Kidney epithelial cell (primary cell): ENCODE measurements around the gene RFTN1. TPM values are rescaled to one million over a fixed set of nuclear protein-coding genes. Genes with fewer than 3 reads are reported as not detected.

Experiments used
- DNase-seq: peaks from one replicate; pipeline ENCODE4 v3.0.0-alpha.2; 2010; ENCODE audit warnings: low read depth
- H3K27me3 ChIP-seq: 2 replicates; pipeline ENCODE4 v1.6.0; 2011; ENCODE audit warnings: low read length; ENCODE audit not compliant: control insufficient read depth, insufficient read depth
- H3K36me3 ChIP-seq: 2 replicates; pipeline ENCODE4 v1.5.1; 2011; ENCODE audit warnings: low read length; ENCODE audit not compliant: control insufficient read depth, insufficient read depth
- H3K4me3 ChIP-seq: 2 replicates; pipeline ENCODE4 v1.5.1; 2011; ENCODE audit warnings: low read depth, mild to moderate bottlenecking, control low read depth, low read length
- CTCF ChIP-seq: IDR thresholded peaks from 2 replicates; pipeline ENCODE4 v1.5.1; 2011; ENCODE audit warnings: mild to moderate bottlenecking, moderate library complexity, low read length, control low read depth, inconsistent platforms; ENCODE audit not compliant: insufficient read depth, poor library complexity, severe bottlenecking
- total RNA-seq: library from RNA; depleted of rRNA; stranded (reverse); fragments of >200 nt; gene quantifications from 2 replicates; pipeline ENCODE4 v1.2.3, GENCODE V29; 2015

Gene RFTN1
- total RNA-seq, 1 donor from 2014 or later = 50.7 TPM

DNA sequence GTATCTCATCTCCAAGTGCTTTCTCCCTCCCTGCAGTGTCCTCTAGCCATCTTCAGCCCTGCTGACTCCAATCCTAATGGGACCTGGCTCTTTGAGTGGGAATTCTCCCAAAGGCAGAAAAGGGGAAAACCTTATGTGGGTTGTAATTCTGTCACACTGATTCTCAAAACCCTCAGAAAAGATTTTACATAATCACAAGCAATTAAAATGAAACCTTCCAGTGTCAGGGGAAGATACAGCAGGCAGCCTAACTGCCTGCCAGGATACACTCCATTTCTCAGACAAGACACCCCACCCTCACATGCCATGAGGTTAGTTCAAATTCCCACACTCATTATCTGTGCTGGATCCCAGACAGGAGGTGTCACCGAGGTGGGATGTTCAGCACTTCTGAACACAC, 121.4 kb downstream of the RFTN1 start:
- Histone ChIP-seq H3K4me3 (no peak overlapping the region), H3K36me3 (no peaks in the 10 kb centered on the region), H3K27me3 (no peaks in the 10 kb centered on the region)
- TF ChIP-seq CTCF = no peak
- DNase-seq = no peak

DNA sequence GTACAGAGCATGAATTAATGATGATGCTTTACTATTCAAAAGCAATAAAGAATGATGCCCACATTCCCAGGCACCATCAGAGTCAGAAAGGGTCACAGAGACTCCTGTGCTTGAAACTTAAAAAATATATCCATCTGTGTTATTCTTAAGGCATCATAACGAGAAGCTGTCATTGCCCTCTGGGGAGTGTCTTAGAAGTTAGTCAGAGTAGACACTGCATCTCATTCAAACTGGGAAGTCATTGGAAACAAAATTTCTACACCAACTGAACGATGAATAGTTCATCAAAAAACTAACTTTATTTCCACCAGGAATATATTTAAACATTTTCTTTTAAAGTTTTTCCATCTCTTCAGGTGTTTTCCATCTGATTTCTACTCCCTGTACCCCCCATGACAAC, 122.9 kb downstream of the RFTN1 start:
- Histone ChIP-seq H3K27me3 (no peaks in the 10 kb centered on the region), H3K4me3 (no peak overlapping the region), H3K36me3 (no peaks in the 10 kb centered on the region)
- TF ChIP-seq CTCF = no peak
- no peak for DNase-seq

DNA sequence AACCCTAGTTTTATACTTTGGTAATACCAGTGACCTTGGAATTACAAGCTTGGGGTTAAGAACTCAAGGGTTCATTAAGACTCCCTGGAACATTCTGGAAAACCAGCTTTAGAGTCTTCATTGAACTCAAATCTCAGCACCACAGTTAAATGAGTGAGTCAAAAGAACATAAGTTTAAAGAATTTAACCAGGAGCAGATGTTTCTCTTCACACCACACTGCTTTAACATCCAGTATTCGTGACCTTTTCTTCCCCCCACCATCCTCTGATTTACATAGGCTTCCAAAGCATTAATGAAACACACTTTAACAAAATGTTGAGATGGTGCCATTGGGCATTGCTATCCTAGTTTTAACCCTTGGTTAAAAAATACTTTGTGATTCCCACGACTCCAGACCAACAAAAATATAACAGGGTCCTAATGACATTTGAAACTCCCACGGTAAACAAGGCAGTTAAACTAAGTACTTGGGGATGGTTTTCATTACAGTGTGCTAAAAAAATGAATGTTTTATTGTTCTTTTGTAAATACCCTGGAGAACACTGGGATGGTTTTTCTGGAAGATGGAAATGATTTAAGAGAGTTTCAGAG, 124.6 kb downstream of the RFTN1 start:
- TF ChIP-seq CTCF = no peak
- Histone ChIP-seq H3K36me3 (no peaks in the 10 kb centered on the region), H3K27me3 (no peaks in the 10 kb centered on the region), H3K4me3 (no peak overlapping the region)
- DNase-seq = no peak

DNA sequence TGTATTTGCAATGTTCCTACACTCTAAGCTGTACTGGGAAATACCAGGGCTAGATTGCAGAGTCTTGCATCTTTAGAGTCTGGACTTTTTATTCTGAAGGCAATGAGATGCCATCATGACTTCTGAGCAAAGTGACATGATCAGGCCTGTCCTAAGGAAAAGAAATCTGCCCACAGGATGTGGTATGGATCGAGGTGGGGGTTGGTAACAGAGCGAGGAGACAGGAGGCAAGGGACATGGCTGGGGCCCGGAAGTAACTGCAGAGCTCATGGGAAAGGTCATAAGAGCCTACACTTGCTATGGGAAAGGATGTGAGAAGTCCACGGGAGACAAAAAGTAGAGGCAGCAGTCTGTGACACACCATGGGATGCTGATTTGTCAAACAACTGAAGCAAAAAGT, 126.9 kb downstream of the RFTN1 start:
- no peak overlapping the region for H3K4me3 ChIP-seq
- DNase-seq = no peak
- H3K36me3 ChIP-seq = no peaks in the 10 kb centered on the region
- H3K27me3 ChIP-seq = no peaks in the 10 kb centered on the region
- TF ChIP-seq CTCF = no peak

- Histone ChIP-seq H3K36me3 (no peaks in the 10 kb centered on the region), H3K4me3 (no peak overlapping the region), H3K27me3 (no peaks in the 10 kb centered on the region)
- DNase-seq = no peak
- TF ChIP-seq CTCF = no peak
These were observed 128.3 kb downstream of the RFTN1 start for GRCh38 chr3:16385151-16385550.

GRCh38 chr3:16383864-16384263, 129.6 kb downstream of the RFTN1 start:
- no peaks in the 10 kb centered on the region for H3K36me3 ChIP-seq
- H3K27me3 ChIP-seq = no peaks in the 10 kb centered on the region
- no peak for DNase-seq
- no peak for TF ChIP-seq CTCF
- no peak overlapping the region for H3K4me3 ChIP-seq
